Measurements from ENCODE around the gene GAS6.

DNA sequence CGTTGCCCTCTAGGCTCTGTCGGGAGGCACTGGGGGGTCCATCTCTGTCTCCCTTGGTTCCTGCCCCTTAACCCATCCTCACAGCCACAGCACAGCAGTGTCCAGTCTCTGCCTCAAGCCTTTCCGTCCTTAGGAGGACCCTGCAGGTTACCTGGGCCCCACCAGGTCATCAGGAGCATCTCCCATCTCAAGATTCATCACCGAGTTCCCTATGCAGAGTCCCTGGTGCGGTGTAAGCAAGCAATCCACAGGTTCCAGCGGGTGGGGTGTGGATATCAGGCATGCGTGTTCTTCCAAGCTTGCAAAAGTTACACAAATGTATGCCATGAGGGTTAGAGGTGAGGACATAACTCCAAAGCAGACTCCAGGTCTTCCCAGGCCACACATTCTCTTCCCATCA, 20.9 kb upstream of the GAS6 start:
- TF ChIP-seq, protein P1, sequence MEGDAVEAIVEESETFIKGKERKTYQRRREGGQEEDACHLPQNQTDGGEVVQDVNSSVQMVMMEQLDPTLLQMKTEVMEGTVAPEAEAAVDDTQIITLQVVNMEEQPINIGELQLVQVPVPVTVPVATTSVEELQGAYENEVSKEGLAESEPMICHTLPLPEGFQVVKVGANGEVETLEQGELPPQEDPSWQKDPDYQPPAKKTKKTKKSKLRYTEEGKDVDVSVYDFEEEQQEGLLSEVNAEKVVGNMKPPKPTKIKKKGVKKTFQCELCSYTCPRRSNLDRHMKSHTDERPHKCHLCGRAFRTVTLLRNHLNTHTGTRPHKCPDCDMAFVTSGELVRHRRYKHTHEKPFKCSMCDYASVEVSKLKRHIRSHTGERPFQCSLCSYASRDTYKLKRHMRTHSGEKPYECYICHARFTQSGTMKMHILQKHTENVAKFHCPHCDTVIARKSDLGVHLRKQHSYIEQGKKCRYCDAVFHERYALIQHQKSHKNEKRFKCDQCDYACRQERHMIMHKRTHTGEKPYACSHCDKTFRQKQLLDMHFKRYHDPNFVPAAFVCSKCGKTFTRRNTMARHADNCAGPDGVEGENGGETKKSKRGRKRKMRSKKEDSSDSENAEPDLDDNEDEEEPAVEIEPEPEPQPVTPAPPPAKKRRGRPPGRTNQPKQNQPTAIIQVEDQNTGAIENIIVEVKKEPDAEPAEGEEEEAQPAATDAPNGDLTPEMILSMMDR (IDR thresholded peaks at IDR 0.05; ENCODE audit: poor library complexity, severe bottlenecking) = no peak
- TF ChIP-seq EZH2 (IDR thresholded peaks at IDR 0.05; ENCODE audit: borderline replicate concordance, insufficient read depth, low read length, poor library complexity, severe bottlenecking) (no peak), TAF1 (IDR thresholded peaks at IDR 0.05; ENCODE audit: low read depth) (no peak), RAD21 (conservative IDR thresholded peaks at IDR 0.05) (no peak)
- TF ChIP-seq, protein P2, sequence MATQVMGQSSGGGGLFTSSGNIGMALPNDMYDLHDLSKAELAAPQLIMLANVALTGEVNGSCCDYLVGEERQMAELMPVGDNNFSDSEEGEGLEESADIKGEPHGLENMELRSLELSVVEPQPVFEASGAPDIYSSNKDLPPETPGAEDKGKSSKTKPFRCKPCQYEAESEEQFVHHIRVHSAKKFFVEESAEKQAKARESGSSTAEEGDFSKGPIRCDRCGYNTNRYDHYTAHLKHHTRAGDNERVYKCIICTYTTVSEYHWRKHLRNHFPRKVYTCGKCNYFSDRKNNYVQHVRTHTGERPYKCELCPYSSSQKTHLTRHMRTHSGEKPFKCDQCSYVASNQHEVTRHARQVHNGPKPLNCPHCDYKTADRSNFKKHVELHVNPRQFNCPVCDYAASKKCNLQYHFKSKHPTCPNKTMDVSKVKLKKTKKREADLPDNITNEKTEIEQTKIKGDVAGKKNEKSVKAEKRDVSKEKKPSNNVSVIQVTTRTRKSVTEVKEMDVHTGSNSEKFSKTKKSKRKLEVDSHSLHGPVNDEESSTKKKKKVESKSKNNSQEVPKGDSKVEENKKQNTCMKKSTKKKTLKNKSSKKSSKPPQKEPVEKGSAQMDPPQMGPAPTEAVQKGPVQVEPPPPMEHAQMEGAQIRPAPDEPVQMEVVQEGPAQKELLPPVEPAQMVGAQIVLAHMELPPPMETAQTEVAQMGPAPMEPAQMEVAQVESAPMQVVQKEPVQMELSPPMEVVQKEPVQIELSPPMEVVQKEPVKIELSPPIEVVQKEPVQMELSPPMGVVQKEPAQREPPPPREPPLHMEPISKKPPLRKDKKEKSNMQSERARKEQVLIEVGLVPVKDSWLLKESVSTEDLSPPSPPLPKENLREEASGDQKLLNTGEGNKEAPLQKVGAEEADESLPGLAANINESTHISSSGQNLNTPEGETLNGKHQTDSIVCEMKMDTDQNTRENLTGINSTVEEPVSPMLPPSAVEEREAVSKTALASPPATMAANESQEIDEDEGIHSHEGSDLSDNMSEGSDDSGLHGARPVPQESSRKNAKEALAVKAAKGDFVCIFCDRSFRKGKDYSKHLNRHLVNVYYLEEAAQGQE (IDR thresholded peaks at IDR 0.05; ENCODE audit: borderline replicate concordance) = no peak
